GM19023 (cell line): ENCODE measurements around the gene PPP1R2.
"Not testable (repeated sequence)": the region's sequence is repeated elsewhere in the genome, so short reads cannot be mapped to it uniquely, and the experiment has no call there.

ENCODE experiments used
- ATAC-seq: cut with Tn5 transposase; IDR thresholded peaks from one replicate; pipeline ENCODE4 v1.9.1; 2021; ENCODE audit warnings: mild to moderate bottlenecking, moderate library complexity; ENCODE audit not compliant: unreplicated experiment

The PPP1R2 gene

DNA sequence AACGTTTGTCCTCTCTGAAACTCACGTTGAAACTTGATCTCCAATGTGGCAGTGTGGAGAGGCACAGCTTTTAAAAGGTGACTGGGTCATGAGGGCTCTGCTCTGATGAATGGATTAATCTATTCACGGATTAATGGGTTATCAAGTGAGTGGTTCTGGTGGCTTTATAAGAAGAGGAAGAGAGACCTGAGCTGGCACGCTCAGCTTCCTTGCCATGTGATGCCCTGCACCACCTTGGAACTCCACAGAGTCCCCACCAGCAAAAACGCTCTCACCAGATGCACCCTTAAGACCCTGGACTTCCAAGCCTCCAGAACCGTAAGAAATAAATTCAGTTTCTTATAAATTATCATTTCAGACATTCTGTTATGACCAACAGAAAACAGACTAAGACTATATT, 2.6 kb downstream of the PPP1R2 start:
- no peak for ATAC-seq

DNA sequence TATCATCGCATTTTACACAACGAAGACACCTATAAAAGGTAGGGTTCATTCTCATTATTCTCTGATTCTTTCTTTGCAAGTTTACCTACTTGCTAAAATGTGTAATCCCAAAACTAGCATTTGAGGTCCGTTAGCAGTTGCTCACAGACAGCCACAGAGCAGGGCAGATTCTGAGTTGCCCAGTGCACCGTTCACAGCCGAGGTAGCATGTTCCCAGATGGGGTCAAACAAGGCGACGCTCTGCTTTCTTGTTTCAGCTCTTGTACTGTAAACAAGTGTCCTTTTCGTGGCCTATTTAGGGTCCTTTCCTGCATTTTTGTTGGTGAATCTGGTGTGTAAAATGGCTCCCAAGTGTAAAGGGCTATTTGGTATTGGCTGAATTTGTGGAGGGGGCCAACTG, 3.1 kb downstream of the PPP1R2 start:
- no peak for ATAC-seq

DNA sequence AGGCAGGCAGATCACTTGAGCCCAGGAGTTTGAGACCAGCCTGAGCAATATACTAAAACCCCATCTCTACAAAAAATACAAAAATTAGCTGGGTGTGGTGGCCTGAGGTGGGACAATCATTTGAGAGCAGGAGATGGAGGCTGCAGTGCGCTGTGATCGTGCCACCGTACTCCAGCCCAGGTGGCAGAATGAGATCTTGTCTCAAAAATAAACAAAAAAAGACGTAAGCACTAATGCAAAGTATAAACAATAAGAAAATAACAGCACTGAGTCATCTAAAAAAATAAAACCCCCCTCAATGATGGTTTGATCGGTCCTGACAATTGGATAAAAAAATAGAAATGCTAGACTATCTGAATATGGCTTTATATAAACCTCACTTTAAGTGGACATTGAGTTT, 3.6 kb downstream of the PPP1R2 start:
- ATAC-seq = no peak

DNA sequence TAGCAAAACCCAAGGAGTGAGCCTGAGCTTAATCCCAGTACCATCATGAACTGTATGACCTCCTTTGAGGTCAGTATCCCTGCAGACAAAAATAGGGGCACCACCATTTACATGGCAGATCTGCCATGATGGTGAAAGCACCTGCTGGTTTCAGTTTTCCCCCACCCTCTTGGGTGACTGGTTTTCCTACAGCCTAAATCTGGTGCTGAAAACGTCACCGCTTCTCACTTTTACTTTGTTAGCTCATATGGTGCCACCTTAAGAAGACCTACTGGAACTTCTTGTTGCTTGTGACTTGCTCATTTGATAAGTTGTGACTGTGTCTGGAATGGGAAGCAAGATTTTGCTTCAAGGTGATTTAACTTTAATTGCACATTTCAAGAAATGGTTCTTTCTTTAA, 5.1 kb downstream of the PPP1R2 start:
- no peak for ATAC-seq

DNA sequence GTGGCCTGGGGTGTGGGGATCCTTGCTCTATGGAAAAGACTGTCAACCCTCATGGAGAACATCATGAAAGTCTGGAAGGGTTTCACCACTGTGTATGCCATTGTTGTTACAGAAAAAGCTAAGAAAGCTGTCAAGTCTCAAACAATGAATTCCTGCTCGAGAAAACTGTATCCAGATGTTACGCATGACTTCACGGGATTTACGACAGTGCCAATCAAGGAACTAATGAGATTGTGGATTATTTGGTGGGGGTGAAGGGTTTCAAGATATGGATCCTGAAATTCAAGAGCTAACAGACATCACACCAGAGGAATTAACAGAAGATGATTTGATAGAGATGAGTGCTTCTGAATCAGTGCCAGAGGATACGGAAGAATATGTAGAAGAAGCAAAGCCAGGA, 7.8 kb downstream of the PPP1R2 start:
- ATAC-seq = no peak

DNA sequence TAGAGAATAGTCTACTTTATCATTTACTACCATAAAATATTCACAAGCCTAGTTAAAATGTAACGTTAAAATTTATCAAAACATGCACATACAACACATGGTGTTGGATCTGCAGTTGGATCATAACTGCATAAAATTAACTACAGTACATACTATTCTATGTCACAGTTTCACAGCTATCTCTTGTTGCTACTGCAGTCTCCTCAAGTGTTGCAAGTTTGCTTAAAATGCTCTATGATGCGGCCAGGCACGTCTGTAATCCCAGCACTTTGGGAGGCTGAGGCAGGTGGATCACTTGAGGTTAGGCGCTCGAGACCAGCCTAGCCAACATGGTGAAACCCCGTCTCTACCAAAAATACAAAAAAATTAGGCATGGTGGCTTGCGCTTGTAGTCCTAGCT, 10.3 kb downstream of the PPP1R2 start:
- no peak for ATAC-seq

DNA sequence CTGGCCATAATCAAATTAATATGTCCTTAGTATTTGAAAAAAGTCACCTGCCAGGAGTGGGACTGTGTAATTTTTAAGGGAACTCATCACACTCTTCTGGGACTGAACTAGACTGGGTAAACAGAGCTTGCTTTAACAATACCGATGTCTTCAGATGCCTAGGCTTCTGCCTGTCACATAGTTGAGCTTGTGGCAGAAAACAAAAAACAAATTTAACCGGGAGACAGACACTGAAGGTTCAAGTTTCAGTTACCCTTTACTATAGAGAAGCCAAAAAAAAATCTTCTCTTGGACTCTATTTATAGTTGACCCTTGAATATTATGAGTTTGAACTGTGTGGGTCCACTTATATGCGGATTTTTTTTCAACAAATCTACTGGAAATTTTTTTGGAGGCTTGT, 10.8 kb downstream of the PPP1R2 start:
- no peak for ATAC-seq

DNA sequence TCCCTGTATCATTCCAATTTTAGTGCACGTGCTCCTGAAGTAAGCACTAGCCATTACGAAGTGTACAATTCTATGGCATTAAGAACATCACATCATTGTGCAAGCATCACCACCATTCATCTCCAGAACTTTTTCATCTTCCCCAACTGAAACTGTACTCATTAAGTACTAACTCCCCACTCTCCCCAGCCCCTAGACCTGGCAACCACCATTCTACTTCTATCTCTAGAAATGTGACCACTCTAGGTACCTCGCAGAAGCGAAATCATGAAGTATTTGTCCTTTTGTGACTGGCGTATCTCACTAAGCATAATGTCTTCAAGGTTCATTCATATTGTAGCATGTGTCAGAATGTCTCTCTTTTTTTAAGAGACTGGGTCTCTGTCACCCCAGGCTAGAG, 11.4 kb downstream of the PPP1R2 start:
- no peak for ATAC-seq

DNA sequence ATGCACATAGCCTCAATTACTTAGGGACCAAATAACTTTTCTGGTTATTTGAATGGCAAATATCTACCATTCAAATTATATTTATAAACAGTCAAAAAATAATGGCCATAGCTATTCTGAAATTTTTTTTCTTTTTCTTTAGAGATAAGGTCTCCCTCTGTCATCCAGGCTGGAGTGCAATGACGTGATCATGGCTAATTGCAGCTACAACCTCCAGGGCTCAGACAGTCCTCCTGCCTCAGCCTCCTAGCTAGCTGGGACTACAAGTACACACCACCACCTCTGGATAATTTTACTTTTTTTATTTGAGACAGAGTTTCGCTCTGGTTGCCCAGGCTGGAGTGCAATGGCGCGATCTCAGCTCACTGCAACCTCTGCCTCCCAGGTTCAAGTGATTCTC, 16.6 kb downstream of the PPP1R2 start:
- no peak for ATAC-seq

DNA sequence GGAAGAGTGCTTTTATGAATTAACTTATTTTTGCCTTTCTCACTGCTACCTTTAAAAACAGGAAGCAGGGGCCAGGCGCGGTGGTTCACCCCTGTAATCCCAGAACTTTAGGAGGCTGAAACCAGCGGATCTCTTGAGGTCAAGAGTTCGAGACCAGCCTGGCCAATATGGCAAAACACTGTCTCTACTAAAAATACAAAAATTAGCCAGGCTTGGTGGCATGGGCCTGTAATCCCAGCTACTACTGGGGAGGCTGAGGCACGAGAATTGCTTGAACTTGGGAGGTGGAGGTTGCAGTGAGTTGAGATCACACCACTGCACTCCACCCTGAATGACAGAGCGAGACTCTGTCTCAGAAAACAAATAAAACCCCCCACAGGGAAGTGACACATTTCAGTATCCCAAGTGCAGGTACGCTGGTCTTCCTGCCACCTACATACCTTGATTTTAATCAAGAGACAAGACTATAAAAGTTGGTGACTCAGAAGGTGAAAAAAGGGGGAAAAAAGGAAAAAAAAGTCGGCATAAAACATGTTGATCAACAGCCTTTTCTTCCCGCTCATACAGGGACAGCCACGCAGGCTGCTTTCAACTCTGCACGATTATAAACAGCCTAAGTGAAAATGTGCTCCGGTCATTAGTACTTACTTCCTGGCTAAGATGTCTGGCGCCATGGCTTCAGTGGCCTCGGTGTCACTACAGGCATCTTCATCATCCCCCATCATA, 18.8 kb downstream of the PPP1R2 start:
- no peak for ATAC-seq

DNA sequence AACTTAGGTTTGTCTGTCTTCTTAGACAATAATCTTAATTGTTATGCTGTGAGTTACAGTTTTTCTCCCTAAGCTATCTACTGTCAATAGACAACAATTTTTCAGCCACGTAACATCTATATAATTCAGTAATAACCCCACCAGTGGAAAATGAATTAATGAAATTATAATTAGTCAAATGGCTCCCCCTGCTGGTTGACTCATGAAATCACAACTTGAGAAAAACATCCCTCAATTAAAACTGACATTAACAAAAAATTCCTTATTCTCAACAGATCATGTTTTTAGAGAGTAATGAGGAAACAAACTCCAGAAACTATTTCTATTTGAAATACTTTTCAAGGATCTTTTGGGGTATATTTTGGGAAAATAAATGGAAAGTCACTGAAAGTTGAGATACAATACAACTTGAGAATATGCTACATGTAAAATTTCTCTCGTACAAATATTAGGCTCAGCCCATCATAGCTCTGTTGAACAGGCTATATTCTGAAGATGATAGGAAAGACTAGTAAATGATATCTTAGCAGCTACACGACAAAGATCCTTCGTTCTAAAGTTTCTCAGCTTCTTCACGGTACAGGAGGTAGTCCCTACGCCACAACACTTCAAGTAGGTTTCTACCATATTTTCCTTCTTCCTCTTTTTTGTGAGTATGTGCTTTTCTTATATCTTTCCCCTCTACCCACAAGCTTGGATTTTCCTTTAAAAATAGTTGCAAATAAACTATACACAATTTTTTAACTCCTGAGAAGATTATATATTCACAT, 20.7 kb downstream of the PPP1R2 start:
- ATAC-seq = no peak

DNA sequence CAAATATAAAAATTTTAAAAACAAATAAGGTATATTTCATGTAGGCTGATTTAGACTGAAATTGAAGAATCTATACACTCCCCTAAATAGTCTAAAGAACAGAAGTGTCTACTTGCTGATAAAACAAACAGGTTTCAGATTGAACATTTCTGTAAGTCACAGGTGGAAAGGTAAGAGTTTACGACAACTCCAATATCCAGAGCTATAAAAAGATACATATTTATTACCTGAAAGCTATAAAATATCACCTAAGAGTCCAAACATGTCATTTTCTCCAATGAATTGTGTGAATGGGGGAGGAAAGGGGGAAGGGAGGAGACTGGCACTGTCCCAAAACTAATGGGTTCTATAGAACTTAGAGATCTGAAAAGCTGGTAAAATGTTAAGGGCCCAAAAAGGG, 26.1 kb downstream of the PPP1R2 start:
- no peak for ATAC-seq

DNA sequence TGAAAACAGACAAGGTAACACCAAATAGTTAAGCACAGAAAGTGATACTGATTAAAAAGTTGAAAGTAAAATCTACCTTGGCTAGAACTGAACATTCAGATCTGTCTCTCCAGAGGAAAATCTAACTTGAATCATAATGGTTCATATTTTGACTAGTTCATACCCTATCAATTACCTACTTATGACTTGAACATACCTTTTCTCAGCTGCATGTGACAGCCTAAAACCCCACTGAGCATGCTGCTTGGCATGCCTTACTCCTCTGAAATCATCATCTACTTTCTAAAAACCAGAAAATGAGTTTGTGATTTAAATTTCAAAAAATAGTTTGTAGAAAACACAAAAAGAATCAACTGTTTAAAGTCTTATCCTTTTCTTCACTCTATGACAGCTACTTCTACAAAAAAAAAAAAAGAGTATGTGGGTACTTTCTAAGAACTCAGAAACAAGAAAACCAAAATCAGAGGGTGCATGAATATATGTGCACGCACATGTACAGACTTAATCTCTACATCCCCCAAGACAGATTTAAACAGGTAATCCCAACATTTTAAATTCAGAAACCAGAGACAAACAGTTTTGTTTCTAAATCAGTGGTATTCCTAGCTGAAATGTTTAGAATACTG, 28.4 kb downstream of the PPP1R2 start:
- not testable (repeated sequence) for ATAC-seq

DNA sequence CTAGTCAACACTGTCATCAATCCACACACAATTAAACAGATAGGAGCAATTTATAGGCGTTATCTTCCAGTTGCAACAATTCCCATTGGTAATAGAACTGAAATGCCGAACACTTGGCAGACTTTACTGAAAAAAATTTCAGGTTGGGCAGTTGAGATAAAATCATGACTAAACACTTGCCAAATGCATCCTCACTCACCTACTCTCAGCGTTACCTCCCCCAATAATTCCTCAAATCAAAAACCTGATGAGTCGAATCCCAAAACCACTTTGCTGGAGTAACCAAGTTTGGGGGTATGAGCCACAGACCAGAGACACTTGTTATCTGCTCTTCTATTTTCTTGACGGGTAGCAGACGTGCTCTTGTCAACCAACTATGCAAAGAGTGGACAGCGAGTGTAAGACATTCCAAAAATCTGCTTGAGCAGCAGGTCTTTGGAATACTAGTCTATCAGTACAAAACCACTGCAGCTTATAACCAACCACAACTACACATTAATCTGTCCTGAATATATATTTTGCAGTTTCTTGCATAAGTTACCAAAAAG, 30.3 kb downstream of the PPP1R2 start:
- ATAC-seq = no peak

DNA sequence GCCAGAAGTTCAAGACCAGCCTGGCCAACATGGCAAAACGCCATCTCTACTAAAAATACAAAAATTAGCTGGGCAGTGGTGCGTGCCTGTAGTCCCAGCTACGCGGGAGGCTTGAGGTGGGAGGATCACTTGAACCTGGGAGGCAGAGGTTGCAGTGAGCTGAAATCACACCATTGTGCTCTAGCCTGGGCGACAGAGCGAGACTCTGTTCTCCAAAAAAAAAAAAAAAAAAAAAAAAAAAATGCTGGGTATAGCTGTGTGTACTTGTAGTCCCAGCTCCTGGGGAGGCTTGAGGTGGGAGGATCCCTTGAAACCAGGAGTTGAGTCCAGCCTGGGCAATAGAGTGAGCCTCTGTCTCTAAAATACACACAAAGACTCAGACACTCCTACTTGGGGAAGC, 32.0 kb downstream of the PPP1R2 start:
- no peak for ATAC-seq

DNA sequence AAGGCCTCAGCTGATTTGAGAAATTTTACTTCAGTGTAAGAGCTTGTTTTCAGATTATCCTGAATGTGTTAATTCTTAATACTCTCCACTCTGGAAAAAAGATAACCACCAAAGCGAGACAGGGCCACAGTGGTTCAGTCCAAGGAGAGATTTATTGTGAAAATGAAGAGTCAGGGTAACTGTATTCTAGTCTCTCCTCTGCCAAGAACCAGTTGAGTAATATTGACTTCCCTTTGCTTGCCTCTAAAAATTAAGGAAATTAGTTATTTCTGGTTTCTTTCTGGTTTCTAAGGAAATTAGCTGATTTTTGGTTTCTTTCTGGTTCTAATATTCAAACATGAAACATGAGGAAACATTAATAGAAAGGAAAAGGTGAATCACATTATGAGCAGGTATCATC, 34.9 kb downstream of the PPP1R2 start:
- ATAC-seq = no peak

DNA sequence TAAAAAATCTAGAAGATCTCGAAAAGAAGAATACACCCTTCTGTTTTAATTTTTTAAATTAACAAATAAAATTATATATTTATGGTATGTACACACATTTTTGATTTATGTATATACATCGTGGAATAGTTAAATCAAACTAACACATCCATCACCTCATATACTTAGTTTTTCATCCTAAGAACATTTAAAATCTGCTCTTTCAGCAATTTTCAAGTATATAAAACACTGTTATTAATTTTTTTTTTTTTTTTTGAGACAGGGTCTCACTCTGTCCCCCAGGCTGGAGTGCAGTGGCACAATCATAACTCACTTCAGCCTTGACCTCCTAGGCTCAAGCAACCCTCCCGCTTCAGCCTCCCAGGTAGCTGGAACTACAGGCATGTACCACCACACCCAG, 67.5 kb downstream of the PPP1R2 start:
- no peak for ATAC-seq

DNA sequence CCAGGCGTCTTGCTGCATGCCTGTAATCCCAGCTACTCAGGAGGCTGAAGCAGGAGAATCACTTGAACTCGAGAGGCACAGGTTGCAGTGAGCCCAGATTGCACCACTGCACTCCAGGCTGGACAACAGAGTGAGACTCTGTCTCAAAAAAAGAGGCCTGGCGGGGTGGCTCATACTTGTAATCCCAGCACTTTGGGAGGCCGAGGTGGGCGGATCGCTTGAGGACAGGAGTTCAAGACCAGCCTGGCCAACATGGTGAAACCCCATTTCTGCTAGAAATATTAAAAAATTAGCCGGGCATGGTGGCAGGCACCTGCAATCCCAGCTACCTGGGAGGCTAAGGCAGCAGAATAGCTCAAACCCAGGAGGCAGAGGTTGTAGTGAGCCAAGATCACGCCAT, 68.0 kb downstream of the PPP1R2 start:
- ATAC-seq = not testable (repeated sequence)

DNA sequence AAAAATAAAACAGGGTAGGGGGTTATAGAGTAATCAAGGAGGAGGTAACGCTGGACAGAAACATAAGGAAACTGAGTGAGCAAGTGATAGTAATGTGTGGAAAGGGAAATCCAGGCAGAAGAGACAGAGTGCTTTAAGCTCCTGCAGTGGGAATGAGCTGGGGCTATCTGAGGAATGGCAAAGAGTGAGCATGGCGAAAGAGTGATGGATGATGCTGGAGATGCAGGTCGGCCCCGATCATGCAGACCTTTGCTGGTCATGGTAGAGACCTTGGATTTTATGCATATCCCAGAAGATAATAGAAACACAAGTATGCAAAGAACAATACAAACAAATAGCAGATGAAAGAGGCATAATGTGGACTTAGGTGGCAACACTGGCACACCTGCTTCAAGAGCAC, 74.3 kb downstream of the PPP1R2 start:
- no peak for ATAC-seq

DNA sequence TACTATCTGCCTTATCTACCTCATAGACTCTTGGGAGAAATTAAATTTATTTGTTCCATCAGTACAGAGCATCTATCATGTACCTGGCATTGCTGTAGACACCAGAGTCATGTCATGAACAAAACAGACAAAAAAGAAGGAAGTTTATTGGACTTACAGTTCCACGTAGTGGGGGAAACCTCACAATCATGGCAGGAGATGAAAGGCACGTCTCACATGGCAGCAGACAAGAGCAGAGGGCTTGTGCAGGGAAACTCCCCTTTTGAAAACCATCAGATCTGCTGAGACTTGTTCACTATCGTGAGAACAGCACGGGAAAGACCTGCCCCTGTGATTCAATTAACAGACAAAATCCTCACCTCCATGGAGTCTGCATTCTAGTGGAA, 74.7 kb downstream of the PPP1R2 start:
- no peak for ATAC-seq

DNA sequence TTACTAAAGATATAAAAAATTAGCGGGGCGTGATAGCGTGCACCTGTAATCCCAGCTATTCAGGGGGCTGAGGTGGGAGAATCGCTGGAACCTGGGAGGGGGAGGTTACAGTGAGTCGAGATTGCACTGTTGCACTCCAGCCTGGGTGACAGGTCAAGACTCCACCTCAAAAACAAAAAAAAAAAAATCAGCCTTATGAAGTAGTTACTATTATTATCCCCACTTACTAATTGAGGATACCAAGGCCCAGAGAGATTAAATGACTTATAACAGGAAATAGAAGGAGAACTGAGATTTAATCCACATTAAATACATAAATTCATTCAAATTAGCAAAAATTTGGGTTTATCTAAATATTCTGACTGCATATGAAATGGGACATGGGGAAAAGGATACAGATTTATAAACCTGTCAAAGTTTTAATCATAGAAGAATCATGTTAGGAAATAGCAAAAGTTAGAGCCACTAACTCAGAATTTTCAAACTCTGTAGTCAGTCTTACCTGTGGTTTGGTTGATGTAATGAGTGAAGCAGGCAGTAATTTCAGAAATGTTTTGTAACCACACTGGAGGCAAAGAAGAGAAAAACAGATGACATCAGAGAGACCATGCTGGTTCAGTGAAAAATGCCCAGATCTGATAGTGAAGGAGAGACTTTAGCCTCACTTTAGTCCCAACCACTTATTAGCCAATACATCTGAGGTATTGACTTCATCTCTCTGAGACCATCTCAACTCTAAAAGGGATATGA, 75.3 kb downstream of the PPP1R2 start:
- no peak for ATAC-seq
